ENCODE measurements around the gene TRABD2B. TPM values are rescaled to one million over a fixed set of nuclear protein-coding genes. Genes with fewer than 3 reads are reported as not detected.

TRABD2B gene
- total RNA-seq (2022; extraction: Qiagen RNA extraction; ENCODE audit: low read depth), result 1.1 to 2.1 TPM (median 1.7 TPM) in 5 replicates

GRCh38 chr1:47997289-47998200, at the start of gene TRABD2B:
Gene TRABD2B, minus strand, starts transcription at chr1:47997385.

Other genes with a start within 250 kb of the TRABD2B start
- 0.21 TPM in 1 of 5 replicates, not detected in the others for gene SLC5A9, start 225.3 kb upstream of the TRABD2B start, total RNA-seq (2022; extraction: Qiagen RNA extraction; ENCODE audit: low read depth)

Measured in A549 treated with GW870086 at 1 μM for 4 hours (cell line).